Thyroid gland (tissue), 4 donors: ENCODE data around the gene PRDX5.
"Not testable (repeated sequence)": the region's sequence is repeated elsewhere in the genome, so short reads cannot be mapped to it uniquely, and the experiment has no call there.

ENCODE experiments used
- POLR2A ChIP-seq, 2 donors: fragments of 450-650 bp; IDR thresholded peaks; one replicate each; pipeline ENCODE4 v1.6.1; 2017; ENCODE audit warnings: antibody characterized with exemption in 2 of 2, mild to moderate bottlenecking in 2 of 2, moderate library complexity in 1 of 2
- TF ChIP-seq, protein P1 (sequence below), 6 experiments: fragments of 200-600 bp in 3 of 6; fragments of 450-650 bp in 3 of 6; sonication (generic) in 3 of 6; IDR thresholded peaks; one replicate each; pipeline ENCODE4 v1.5.1; 2016 to 2019; ENCODE audit warnings: antibody characterized with exemption in 6 of 6, mild to moderate bottlenecking in 2 of 6, inconsistent platforms in 1 of 6, moderate library complexity in 1 of 6

DNA sequence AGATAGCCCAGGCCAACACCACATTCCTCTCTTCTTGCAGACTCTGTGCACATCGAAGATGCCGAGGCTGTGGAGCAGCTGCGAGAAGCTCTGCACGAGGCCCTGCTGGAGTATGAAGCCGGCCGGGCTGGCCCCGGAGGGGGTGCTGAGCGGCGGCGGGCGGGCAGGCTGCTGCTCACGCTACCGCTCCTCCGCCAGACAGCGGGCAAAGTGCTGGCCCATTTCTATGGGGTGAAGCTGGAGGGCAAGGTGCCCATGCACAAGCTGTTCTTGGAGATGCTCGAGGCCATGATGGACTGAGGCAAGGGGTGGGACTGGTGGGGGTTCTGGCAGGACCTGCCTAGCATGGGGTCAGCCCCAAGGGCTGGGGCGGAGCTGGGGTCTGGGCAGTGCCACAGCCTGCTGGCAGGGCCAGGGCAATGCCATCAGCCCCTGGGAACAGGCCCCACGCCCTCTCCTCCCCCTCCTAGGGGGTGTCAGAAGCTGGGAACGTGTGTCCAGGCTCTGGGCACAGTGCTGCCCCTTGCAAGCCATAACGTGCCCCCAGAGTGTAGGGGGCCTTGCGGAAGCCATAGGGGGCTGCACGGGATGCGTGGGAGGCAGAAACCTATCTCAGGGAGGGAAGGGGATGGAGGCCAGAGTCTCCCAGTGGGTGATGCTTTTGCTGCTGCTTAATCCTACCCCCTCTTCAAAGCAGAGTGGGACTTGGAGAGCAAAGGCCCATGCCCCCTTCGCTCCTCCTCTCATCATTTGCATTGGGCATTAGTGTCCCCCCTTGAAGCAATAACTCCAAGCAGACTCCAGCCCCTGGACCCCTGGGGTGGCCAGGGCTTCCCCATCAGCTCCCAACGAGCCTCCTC is 2.0 kb upstream of the PRDX5 start:
- TF ChIP-seq, protein P1, sequence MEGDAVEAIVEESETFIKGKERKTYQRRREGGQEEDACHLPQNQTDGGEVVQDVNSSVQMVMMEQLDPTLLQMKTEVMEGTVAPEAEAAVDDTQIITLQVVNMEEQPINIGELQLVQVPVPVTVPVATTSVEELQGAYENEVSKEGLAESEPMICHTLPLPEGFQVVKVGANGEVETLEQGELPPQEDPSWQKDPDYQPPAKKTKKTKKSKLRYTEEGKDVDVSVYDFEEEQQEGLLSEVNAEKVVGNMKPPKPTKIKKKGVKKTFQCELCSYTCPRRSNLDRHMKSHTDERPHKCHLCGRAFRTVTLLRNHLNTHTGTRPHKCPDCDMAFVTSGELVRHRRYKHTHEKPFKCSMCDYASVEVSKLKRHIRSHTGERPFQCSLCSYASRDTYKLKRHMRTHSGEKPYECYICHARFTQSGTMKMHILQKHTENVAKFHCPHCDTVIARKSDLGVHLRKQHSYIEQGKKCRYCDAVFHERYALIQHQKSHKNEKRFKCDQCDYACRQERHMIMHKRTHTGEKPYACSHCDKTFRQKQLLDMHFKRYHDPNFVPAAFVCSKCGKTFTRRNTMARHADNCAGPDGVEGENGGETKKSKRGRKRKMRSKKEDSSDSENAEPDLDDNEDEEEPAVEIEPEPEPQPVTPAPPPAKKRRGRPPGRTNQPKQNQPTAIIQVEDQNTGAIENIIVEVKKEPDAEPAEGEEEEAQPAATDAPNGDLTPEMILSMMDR (IDR thresholded peaks at IDR 0.05) = not testable (repeated sequence)
- not testable (repeated sequence) for TF ChIP-seq POLR2A (IDR thresholded peaks at IDR 0.05)
